Ectodermal cell (in vitro differentiated cells): Measurements from ENCODE around the gene MAP2K5.

Experiments used
- H3K27ac ChIP-seq: 2 replicates; pipeline ENCODE4 v1.7.0; 2013; ENCODE audit warnings: mild to moderate bottlenecking, low read depth, low read length; ENCODE audit not compliant: insufficient read depth, poor library complexity, severe bottlenecking
- H3K27me3 ChIP-seq: 2 replicates; pipeline ENCODE4 v1.7.0; 2013; ENCODE audit warnings: mild to moderate bottlenecking, low read length; ENCODE audit not compliant: insufficient read depth, control insufficient read depth, poor library complexity, severe bottlenecking
- H3K36me3 ChIP-seq: one replicate; pipeline ENCODE4 v1.7.0; 2013; ENCODE audit warnings: low read length; ENCODE audit not compliant: control insufficient read depth, insufficient read depth
- H3K4me1 ChIP-seq: one replicate; pipeline ENCODE4 v1.7.0; 2013; ENCODE audit warnings: low read length; ENCODE audit not compliant: control insufficient read depth, insufficient read depth
- H3K4me3 ChIP-seq: 2 replicates; pipeline ENCODE4 v1.7.0; 2013; ENCODE audit warnings: low read depth, low read length, control low read depth; ENCODE audit not compliant: insufficient read depth
- H3K9me3 ChIP-seq: 2 replicates; pipeline ENCODE4 v1.7.0; 2013; ENCODE audit warnings: mild to moderate bottlenecking, low read length, moderate library complexity; ENCODE audit not compliant: control insufficient read depth
- whole genome bisulfite sequencing, 2 experiments: methylation state at CpG; one replicate each; pipeline ENCODE4 v1.1.7; 2013; ENCODE audit warnings: missing lambda C conversion rate in 2 of 2; 5-methylcytosine and 5-hydroxymethylcytosine counted together

Gene MAP2K5

DNA sequence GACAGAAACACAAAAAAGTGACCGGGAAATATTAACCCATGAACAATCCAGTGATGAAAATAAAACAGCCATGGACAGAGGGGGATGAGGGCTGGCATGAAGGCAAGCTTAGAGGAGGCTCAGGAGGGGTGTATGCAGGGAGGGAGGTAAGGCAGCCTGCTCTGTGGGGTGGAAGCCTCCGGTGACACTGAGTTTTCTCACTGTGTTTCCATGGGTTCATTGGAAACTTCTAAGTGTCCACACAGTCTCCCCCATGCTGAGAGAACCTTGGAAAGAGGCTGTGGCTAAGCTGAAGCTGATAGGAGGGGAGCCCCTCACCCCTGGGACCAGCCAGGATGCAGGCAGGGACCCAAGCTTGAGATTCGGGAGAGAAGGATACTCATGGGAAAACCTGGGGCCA is 276.0 kb downstream of the MAP2K5 start:
- 86 to 87% methylated on average over 3 of the region's 3 CpGs for WGBS, 2 experiments
- H3K27me3 ChIP-seq = peaks cover 61% of the 10 kb centered on the region
- H3K9me3 ChIP-seq = no peaks in the 10 kb centered on the region

GRCh38 chr15:67819636-67820035 is 277.1 kb downstream of the MAP2K5 start:
- Histone ChIP-seq H3K4me1 (peaks cover 4% of the 10 kb centered on the region), H3K9me3 (no peaks in the 10 kb centered on the region), H3K27me3 (peaks cover 73% of the 10 kb centered on the region), H3K27ac (no peak overlapping the region), H3K4me3 (no peak overlapping the region), H3K36me3 (no peaks in the 10 kb centered on the region)
- WGBS, 2 experiments = 43 to 45% methylated on average over 19 of the region's 19 CpGs

More for the DNA sequence above, 276.0 kb downstream of the MAP2K5 start:
- Histone ChIP-seq H3K36me3 (no peaks in the 10 kb centered on the region), H3K27ac (no peak overlapping the region), H3K4me1 (peaks cover 4% of the 10 kb centered on the region), H3K4me3 (no peak overlapping the region)

DNA sequence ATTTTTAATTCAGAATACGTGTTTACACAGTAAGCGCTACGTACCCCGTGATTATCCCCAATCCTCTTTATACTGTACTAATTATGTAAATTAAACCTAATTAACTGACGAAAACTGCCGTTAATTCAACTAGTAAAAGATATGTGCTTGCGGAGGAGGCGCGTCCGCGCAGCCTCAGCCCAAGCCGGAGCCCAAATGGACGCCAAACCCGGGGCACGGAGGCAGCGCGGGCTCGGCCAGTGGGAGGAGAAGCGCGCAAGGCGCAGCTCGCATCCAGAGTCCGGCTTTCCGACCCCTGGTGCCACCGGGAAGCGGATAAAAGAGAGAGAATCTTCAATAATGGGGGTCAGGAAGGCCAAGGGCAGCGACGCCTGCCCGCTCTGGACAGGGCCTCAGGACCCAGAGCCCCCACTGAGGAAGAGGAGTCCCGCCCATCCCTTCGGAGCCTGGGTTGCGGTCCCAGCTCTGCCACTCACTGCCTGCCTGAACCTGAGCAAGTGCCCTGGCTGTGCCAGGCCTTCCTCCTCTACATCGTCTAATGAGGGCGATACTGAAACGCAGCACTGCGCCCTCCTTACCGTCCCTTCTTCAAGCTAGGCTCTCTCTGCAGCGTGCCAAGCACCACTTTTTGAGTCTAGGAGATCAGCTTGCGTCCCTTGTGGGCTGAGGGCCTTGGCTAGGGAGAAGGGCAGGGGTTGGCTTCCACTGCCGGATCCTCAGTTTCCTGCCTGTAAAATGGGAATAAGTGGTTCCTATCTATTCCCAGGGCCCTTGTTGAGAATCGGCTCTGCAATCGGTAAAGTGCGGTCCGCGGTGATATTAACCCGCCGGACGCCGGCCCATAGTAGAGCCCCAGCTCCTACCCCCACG is 277.9 kb downstream of the MAP2K5 start:
- WGBS, 2 experiments = 39 to 42% methylated on average over 50 of the region's 50 CpGs
- Histone ChIP-seq H3K9me3 (no peaks in the 10 kb centered on the region), H3K36me3 (no peaks in the 10 kb centered on the region), H3K4me3 (no peak overlapping the region), H3K27me3 (peaks cover 80% of the 10 kb centered on the region), H3K4me1 (peaks cover 4% of the 10 kb centered on the region), H3K27ac (no peak overlapping the region)

GRCh38 chr15:67820992-67821783 is 278.7 kb downstream of the MAP2K5 start:
- no peak overlapping the region for H3K4me3 ChIP-seq

GRCh38 chr15:67821784-67822440 is 279.4 kb downstream of the MAP2K5 start:
- Histone ChIP-seq H3K4me3 (no peak overlapping the region), H3K27me3 (peaks cover 96% of the 10 kb centered on the region)
- WGBS, 2 experiments = 2 to 3% methylated on average over 43 of the region's 43 CpGs

More at GRCh38 chr15:67820992-67821783, 278.7 kb downstream of the MAP2K5 start:
- 6% methylated on average over 39 of the region's 39 CpGs for WGBS, 2 experiments
- Histone ChIP-seq H3K36me3 (no peaks in the 10 kb centered on the region), H3K27me3 (peaks cover 88% of the 10 kb centered on the region), H3K27ac (no peak overlapping the region), H3K9me3 (no peaks in the 10 kb centered on the region), H3K4me1 (peaks cover 11% of the 10 kb centered on the region)

DNA sequence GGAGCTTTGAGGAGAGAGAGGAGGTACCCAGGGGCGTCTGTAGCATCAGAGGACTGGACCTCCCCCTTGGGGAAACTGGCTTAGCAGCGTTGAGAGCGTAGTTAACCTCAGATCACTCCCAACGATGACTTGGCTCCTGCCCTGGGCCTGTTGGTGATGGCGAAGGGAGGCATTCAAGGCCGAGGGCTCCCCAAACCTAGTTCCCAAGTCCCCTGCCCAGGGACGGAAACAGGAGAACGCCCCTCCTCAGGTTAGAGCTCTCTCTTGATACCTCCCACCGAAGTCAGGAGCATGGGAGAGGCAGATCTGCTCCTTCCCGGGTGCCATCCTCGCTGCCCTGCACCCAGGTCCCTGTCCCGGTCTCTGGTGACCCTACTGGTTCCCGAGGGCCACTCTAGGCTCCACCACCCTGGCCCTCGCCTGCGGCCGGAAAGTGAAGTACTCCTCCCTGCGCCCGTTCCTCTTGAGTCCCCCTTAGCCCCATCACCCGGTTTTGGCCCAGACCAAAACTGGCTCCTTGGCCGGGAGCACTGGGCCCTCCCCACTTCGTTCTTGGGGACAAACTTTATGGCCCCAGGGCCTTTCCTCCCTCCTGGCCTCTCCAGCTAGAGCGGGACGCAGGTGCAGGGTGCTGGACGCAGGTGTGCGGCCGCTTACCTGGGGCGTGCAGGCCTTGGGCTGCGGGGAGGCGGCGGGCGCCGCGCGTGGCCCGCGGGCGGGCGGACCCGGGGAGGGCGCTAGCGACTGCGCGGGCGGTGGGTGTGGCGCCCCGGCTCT is 280.2 kb downstream of the MAP2K5 start:
- Histone ChIP-seq H3K4me3 (no peak overlapping the region), H3K27me3 (peaks cover 100% of the 10 kb centered on the region), H3K36me3 (no peaks in the 10 kb centered on the region), H3K4me1 (peaks cover 11% of the 10 kb centered on the region), H3K9me3 (no peaks in the 10 kb centered on the region), H3K27ac (no peak overlapping the region)
- WGBS, 2 experiments = 3 to 4% methylated on average over 46 of the region's 46 CpGs

More at GRCh38 chr15:67821784-67822440, 279.4 kb downstream of the MAP2K5 start:
- H3K36me3 ChIP-seq = no peaks in the 10 kb centered on the region
- no peak overlapping the region for H3K27ac ChIP-seq
- peaks cover 11% of the 10 kb centered on the region for H3K4me1 ChIP-seq
- no peaks in the 10 kb centered on the region for H3K9me3 ChIP-seq

DNA sequence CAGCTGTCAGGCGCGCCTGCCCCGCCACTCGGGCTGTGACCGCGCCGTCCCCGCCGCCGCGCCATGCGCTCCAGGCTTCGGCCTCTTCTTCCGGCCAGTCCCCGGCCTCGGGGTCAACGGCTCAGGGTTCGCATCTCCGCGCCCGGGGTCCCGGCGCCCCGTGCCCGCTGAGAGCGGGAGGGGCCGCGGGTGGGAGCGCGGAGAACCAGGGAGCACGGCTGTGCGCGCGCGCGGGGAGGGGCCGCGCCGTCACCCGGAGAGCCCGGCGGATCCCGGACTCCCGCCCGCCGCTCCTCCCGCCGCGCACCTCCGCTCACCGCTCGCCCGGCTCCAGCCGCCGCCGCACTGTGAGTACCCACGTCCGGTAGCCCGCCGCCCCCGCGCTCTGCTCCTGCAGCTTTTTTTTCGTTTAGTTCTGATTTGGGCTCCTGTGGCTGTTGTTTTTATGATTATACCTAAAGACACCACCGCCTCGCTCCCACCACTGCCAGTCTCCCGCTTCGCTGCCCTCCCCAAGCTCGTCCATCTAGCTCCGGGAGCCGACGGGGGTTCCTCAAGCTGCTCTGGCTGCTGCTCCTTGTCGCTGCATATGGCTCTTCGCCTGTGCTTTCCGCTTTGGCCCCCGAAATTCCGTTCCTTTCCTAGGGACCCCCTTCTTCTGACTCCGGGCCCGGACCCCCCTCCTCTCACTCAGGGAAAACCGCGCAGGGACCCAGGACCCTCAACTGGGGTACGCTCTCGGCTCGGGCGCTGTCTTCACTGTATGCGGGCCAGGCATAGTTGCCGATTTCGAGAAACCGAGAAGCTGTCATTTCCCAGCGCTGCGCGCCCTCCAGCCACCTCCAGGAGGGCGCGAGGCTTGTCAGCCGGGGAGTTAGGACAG is 281.1 kb downstream of the MAP2K5 start:
- Histone ChIP-seq H3K36me3 (no peaks in the 10 kb centered on the region), H3K27me3 (peaks cover 100% of the 10 kb centered on the region), H3K4me1 (peaks cover 18% of the 10 kb centered on the region), H3K27ac (no peak overlapping the region), H3K4me3 (no peak overlapping the region), H3K9me3 (no peaks in the 10 kb centered on the region)
- whole genome bisulfite sequencing, 2 experiments = 2 to 3% methylated on average over 94 of the region's 94 CpGs

DNA sequence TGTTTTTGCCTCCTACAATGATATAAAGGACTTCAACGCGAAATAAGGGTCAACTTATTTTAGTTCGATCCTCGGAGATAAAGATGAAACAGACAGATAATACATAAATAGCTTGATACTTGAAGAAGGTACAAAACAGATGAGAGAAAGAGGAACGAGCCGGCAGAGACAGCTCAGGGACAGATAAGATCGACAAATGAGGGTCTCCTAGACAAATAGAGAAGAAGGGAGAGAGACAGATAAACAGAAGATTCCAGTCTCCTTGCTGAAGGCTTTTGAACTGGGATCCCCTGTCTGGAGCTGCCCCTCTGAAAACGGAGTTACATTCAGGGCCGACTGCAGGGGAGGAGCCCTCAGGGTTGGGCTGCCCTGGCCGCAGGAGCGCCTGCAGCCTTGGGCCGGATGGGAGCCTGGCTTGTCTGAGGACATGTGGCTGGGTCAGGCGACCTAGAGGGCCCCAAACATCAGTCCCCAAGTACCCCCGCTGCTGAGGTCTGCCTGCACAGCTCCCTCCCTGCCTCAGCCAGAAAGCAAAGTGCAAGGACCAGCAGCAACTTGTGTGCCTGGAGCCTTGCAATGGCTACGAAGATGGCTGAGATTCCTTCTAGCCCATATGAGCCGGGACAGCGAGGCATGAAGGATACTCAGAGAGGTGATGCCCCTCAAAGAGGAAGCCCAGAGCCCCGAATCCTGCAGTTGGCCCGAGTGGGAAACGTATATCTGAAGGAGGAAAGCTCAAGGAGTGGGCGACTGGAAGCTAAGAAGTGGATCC is 281.9 kb downstream of the MAP2K5 start:
- Histone ChIP-seq H3K27me3 (peaks cover 100% of the 10 kb centered on the region), H3K36me3 (no peaks in the 10 kb centered on the region), H3K27ac (no peak overlapping the region), H3K4me1 (peaks cover 22% of the 10 kb centered on the region), H3K9me3 (no peaks in the 10 kb centered on the region), H3K4me3 (no peak overlapping the region)
- WGBS, 2 experiments = 11 to 13% methylated on average over 21 of the region's 21 CpGs
